ENCODE measurements around the gene HMGCL.
"Not testable (repeated sequence)": the region's sequence is repeated elsewhere in the genome, so short reads cannot be mapped to it uniquely, and the experiment has no call there.

The HMGCL gene

GRCh38 chr1:23826590-23826989 is 1.4 kb upstream of the HMGCL start:
- DNase-seq (ENCODE audit: low read depth, low spot score), result not testable (repeated sequence)

GRCh38 chr1:23825762-23826522 is 713 bp upstream of the HMGCL start:
- peak; percentile 27 for DNase-seq (ENCODE audit: low read depth, low spot score)

- no peak for DNase-seq (ENCODE audit: low read depth, low spot score)
These were observed 536 bp downstream of the HMGCL start for GRCh38 chr1:23824711-23825075.

GRCh38 chr1:23823767-23824166 is 1.5 kb downstream of the HMGCL start:
- no peak for DNase-seq (ENCODE audit: low read depth, low spot score)

GRCh38 chr1:23817633-23818032 is 7.6 kb downstream of the HMGCL start:
- no peak for DNase-seq (ENCODE audit: low read depth, low spot score)

GRCh38 chr1:23816906-23817305 is 8.3 kb downstream of the HMGCL start:
- DNase-seq (ENCODE audit: low read depth, low spot score), result no peak

GRCh38 chr1:23816361-23816760 is 8.9 kb downstream of the HMGCL start:
- no peak for DNase-seq (ENCODE audit: low read depth, low spot score)

- DNase-seq (ENCODE audit: low read depth, low spot score), result no peak
These were observed 11.2 kb downstream of the HMGCL start for GRCh38 chr1:23814016-23814415.

- peak; percentile 77 for DNase-seq (ENCODE audit: low read depth, low spot score)
These were observed 14.2 kb downstream of the HMGCL start for GRCh38 chr1:23810818-23811540.

- DNase-seq (ENCODE audit: low read depth, low spot score), result peak; percentile 89
These were observed 15.5 kb downstream of the HMGCL start for GRCh38 chr1:23809751-23810171.

GRCh38 chr1:23807453-23807852 is 17.8 kb downstream of the HMGCL start:
- no peak for DNase-seq (ENCODE audit: low read depth, low spot score)

- DNase-seq (ENCODE audit: low read depth, low spot score), result no peak
These were observed 18.9 kb downstream of the HMGCL start for GRCh38 chr1:23806280-23806679.

GRCh38 chr1:23805025-23805424 is 20.2 kb downstream of the HMGCL start:
- no peak for DNase-seq (ENCODE audit: low read depth, low spot score)

GRCh38 chr1:23804183-23804835 is 20.9 kb downstream of the HMGCL start:
- DNase-seq (ENCODE audit: low read depth, low spot score), result peak; percentile 44

GRCh38 chr1:23803674-23804073 is 21.6 kb downstream of the HMGCL start:
- no peak for DNase-seq (ENCODE audit: low read depth, low spot score)

GRCh38 chr1:23802809-23803342 is 22.4 kb downstream of the HMGCL start:
- DNase-seq (ENCODE audit: low read depth, low spot score), result not testable (repeated sequence)

- DNase-seq (ENCODE audit: low read depth, low spot score), result no peak
These were observed 23.4 kb downstream of the HMGCL start for GRCh38 chr1:23801876-23802275.

GRCh38 chr1:23801338-23801748 is 23.9 kb downstream of the HMGCL start:
- peak; percentile 54 for DNase-seq (ENCODE audit: low read depth, low spot score)

- peak; percentile 77 for DNase-seq (ENCODE audit: low read depth, low spot score)
These were observed 24.6 kb downstream of the HMGCL start, which contains the start of gene GALE for GRCh38 chr1:23800400-23801337. GALE (minus strand) TSS chr1:23800754; CDS start chr1:23799007, 1,747 bp downstream.

GRCh38 chr1:23799570-23800399 is 25.4 kb downstream of the HMGCL start:
- peak; percentile 79 for DNase-seq (ENCODE audit: low read depth, low spot score)

Measured in ELF-1 (cell line).